Keratinocyte (primary cell): ENCODE results near the gene TINAGL1.

Source experiments
- CTCF ChIP-seq, 3 experiments: IDR thresholded peaks in 1 of 3; conservative IDR thresholded peaks in 1 of 3; optimal IDR thresholded peaks in 1 of 3; 2 replicates in 2 of 3; 3 replicates in 1 of 3; pipeline versions ENCODE3 to v1.5.1; 2011; ENCODE audit warnings: low read length in 3 of 3, mild to moderate bottlenecking in 3 of 3, moderate library complexity in 2 of 3, control low read depth in 1 of 3, inconsistent platforms in 1 of 3; ENCODE audit not compliant: insufficient read depth in 2 of 3; ENCODE audit errors: extremely low read depth in 1 of 3
- EZH2 ChIP-seq: IDR thresholded peaks from one replicate; pipeline ENCODE4 v1.6.1; 2012; ENCODE audit warnings: inconsistent platforms, mild to moderate bottlenecking, low read length, moderate library complexity

DNA sequence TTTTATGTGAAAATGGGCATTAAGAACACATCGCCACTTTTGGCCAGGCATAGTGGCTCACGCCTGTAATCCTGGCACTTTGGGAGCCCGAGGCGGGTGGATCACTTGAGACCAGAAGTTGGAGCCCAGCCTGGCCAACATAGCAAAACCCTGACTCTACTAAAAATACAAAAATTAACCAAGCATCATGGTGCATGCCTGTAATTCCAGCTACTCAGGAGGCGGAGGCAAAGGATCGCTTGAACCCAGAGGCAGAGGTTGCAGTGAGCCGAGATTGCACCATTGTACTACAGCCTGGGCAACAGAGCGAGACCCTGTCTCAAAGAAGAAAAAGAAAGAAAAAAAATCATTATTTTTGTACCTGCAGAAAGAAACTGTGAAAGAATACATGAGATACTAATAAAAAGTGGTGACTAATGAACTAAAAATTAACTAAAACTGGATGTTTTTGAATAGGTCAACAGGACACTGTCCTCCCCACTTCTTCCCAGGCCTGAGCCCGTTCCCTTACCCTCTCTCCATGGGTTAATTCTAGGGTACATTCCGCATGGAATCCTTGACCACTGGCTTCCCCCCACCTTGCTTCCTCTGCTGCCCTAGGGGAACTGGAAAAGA lies 8.3 kb upstream of the TINAGL1 start:
- no peak for TF ChIP-seq CTCF (optimal IDR thresholded peaks at IDR 0.05 in 1 of 3, IDR thresholded peaks at IDR 0.05 in 1 of 3, conservative IDR thresholded peaks at IDR 0.05 in 1 of 3; ENCODE audit: extremely low read depth in 1 of 3, insufficient read depth in 2 of 3, low read length in 3 of 3)
- no peak for TF ChIP-seq EZH2
